Measurements from ENCODE around the gene FAAP100.

- TF ChIP-seq CTCF (IDR thresholded peaks at IDR 0.05) (no peak), EP300 (IDR thresholded peaks at IDR 0.05) (no peak), POLR2A (IDR thresholded peaks at IDR 0.05) (no peak)
Measured at GRCh38 chr17:81542431-81543338, 9.5 kb downstream of the FAAP100 start.

Data from ovary (tissue), 3 donors.